ENCODE measurements around the gene EEA1.

DNA sequence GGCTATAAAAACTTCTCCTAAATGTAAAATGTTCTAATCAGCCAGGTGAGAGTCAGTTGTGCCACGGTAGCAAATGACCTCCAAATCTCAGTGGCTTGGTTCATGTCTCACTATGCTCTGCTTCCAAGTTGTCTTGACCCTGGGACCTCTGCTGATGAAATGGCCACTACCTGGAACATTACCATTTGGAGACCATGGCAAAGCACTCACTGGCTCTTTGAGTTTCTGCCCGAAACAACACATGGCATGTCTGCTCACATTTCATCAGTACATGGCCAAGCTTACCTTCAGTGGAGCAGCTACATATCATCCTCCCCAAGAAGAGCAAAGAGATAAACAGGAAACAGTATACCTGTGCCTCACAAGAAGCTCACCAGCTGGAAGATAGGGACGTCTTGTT is 186.1 kb downstream of the EEA1 start:
- TF ChIP-seq, protein P1, sequence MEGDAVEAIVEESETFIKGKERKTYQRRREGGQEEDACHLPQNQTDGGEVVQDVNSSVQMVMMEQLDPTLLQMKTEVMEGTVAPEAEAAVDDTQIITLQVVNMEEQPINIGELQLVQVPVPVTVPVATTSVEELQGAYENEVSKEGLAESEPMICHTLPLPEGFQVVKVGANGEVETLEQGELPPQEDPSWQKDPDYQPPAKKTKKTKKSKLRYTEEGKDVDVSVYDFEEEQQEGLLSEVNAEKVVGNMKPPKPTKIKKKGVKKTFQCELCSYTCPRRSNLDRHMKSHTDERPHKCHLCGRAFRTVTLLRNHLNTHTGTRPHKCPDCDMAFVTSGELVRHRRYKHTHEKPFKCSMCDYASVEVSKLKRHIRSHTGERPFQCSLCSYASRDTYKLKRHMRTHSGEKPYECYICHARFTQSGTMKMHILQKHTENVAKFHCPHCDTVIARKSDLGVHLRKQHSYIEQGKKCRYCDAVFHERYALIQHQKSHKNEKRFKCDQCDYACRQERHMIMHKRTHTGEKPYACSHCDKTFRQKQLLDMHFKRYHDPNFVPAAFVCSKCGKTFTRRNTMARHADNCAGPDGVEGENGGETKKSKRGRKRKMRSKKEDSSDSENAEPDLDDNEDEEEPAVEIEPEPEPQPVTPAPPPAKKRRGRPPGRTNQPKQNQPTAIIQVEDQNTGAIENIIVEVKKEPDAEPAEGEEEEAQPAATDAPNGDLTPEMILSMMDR (IDR thresholded peaks at IDR 0.05) = no peak
- no peak for TF ChIP-seq POLR2A (IDR thresholded peaks at IDR 0.05)
